Gastroesophageal sphincter (tissue), 4 donors: ENCODE data around the gene DHCR24. TPM values are rescaled to one million over a fixed set of nuclear protein-coding genes. Genes with fewer than 3 reads are reported as not detected.

Source experiments
- ATAC-seq: fragments of 150-250 bp; one replicate; pipeline ENCODE4 v1.9.1; 2016; ENCODE audit warnings: mild to moderate bottlenecking, moderate library complexity
- H3K27ac ChIP-seq, 4 donors: fragments of 200-600 bp; sonication (generic) in 3 of 4; 1 replicate in 3 of 4; 2 replicates in 1 of 4; pipeline ENCODE4 v1.5.1; 2016 to 2019
- H3K27me3 ChIP-seq: fragments of 200-600 bp; sonication (generic); one replicate; pipeline ENCODE4 v1.5.1; 2019
- H3K36me3 ChIP-seq, 2 donors: fragments of 200-600 bp; sonication (generic); one replicate each; pipeline ENCODE4 v1.5.1; 2019; ENCODE audit warnings: control low read depth in 1 of 2
- H3K4me1 ChIP-seq, 3 donors: fragments of 200-600 bp; sonication (generic); 1 replicate in 2 of 3; 2 replicates in 1 of 3; pipeline ENCODE4 v1.5.1; 2016 to 2019; ENCODE audit warnings: control low read depth in 2 of 3
- H3K4me3 ChIP-seq, 2 donors: fragments of 200-600 bp; sonication (generic); one replicate each; pipeline ENCODE4 v1.5.1; 2019; ENCODE audit warnings: mild to moderate bottlenecking in 1 of 2, moderate library complexity in 1 of 2
- H3K9me3 ChIP-seq, 3 donors: fragments of 200-600 bp; sonication (generic); one replicate each; pipeline ENCODE4 v1.5.1; 2017 to 2019; ENCODE audit warnings: control low read depth in 2 of 3
- EP300 ChIP-seq: sonication (generic); formaldehyde crosslinking; IDR thresholded peaks from one replicate; pipeline ENCODE4 v1.6.1; 2017; ENCODE audit warnings: antibody characterized with exemption, mild to moderate bottlenecking
- POLR2A ChIP-seq, 2 donors: fragments of 450-650 bp; IDR thresholded peaks; one replicate each; pipeline ENCODE4 v1.6.1; 2017; ENCODE audit warnings: antibody characterized with exemption in 2 of 2, mild to moderate bottlenecking in 2 of 2, moderate library complexity in 1 of 2
- POLR2AphosphoS5 ChIP-seq: sonication (generic); formaldehyde crosslinking; IDR thresholded peaks from one replicate; pipeline ENCODE4 v1.6.1; 2017; ENCODE audit warnings: antibody characterized with exemption
- WGBS, 2 donors: methylation state at CpG; one replicate each; pipeline ENCODE4 v1.1.5; 2018; ENCODE audit warnings: low coverage in 1 of 2; 5-methylcytosine and 5-hydroxymethylcytosine counted together
- total RNA-seq, 4 donors: library from RNA; depleted of rRNA; stranded (reverse); fragments of >200 nt; gene quantifications; one replicate each; pipeline ENCODE4 v1.1.0, GENCODE V29; 2016
- TF ChIP-seq, protein P1 (sequence below), 4 experiments: fragments of 200-600 bp in 2 of 4; fragments of 450-650 bp in 2 of 4; sonication (generic) in 1 of 4; IDR thresholded peaks; one replicate each; pipeline ENCODE4 v1.5.1; 2017 to 2019; ENCODE audit warnings: antibody characterized with exemption in 4 of 4, mild to moderate bottlenecking in 2 of 4, moderate library complexity in 2 of 4

DHCR24 gene
- total RNA-seq, 4 donors from 2014 or later, result 7.9 to 31.9 (median 15.9) TPM

DNA sequence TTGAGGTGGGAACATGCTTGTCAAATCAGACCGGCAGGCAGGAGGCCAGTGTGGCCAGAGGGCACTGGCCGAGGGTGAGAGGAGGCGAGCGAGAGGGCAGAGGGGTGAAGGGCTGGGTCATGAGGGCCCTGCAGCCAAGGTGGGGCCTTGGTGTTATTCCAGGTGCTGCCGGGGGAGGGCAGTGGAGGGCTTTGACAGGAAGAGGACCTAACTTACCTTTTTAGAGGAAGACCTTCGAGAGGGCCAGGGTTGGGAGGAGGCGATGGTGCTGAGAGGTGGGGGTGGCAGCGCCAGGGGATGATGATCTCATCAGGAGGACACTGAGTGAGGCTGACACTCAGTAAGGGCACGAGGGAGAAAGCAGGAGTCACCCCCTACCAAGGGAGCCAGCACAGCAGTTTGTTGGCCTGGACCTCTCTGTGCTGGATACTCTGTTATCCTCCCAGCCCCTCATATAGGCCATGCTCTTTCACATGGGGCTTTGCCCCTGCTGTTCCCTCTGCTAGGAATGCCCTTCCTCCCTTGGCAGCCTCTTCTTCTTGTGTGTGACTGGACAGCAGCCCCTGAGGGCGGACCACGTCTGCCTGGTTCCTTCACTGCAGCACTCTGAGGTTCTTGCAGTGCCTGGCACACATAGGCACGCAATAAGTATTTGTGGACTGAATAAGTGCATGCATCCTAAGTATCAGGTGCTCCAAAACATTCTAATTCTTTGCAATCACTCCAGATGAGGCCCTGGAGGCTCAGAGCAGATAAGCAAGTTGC lies 78.4 kb downstream of the DHCR24 start:
- no peaks in the 10 kb centered on the region for H3K4me1 ChIP-seq
- H3K9me3 ChIP-seq, result no peaks in the 10 kb centered on the region
- TF ChIP-seq POLR2A (IDR thresholded peaks at IDR 0.05), result no peak
- TF ChIP-seq, protein P1, sequence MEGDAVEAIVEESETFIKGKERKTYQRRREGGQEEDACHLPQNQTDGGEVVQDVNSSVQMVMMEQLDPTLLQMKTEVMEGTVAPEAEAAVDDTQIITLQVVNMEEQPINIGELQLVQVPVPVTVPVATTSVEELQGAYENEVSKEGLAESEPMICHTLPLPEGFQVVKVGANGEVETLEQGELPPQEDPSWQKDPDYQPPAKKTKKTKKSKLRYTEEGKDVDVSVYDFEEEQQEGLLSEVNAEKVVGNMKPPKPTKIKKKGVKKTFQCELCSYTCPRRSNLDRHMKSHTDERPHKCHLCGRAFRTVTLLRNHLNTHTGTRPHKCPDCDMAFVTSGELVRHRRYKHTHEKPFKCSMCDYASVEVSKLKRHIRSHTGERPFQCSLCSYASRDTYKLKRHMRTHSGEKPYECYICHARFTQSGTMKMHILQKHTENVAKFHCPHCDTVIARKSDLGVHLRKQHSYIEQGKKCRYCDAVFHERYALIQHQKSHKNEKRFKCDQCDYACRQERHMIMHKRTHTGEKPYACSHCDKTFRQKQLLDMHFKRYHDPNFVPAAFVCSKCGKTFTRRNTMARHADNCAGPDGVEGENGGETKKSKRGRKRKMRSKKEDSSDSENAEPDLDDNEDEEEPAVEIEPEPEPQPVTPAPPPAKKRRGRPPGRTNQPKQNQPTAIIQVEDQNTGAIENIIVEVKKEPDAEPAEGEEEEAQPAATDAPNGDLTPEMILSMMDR (IDR thresholded peaks at IDR 0.05), result no peak
- no peak for TF ChIP-seq EP300
- TF ChIP-seq POLR2AphosphoS5, result no peak
- no peaks in the 10 kb centered on the region for H3K36me3 ChIP-seq
- no peak overlapping the region for H3K27ac ChIP-seq
- H3K27me3 ChIP-seq, result peaks cover 23% of the 10 kb centered on the region
- ATAC-seq, result no peak
- WGBS, 2 donors, result 71% methylated on average over 11 of the region's 12 CpGs; no CpG with 5 or more reads in 1 of the 2 donors
- H3K4me3 ChIP-seq, result no peak overlapping the region

DNA sequence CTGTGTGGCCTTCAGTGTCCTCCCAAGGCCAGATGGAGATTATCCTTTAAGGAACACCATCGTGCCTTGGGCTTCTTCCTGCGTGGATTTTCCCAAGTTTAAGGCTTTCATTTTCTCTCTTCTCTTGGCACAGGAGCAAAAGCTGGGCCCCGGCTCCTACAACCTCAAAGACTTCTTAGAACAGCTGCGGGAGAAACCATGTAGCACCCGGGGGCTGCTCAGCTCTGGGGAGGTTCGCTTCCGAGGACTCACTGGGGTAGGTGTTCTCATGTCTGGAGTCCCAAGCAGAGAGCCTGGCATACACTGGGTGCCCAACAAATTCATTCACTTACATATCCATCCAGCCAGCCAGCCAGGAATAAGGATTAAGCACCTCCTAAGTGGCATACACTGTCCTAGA lies 79.2 kb downstream of the DHCR24 start:
- no peak for ATAC-seq
- Histone ChIP-seq H3K4me1 (no peaks in the 10 kb centered on the region), H3K9me3 (no peaks in the 10 kb centered on the region), H3K27ac (no peak overlapping the region), H3K27me3 (peaks cover 32% of the 10 kb centered on the region), H3K4me3 (no peak overlapping the region), H3K36me3 (no peaks in the 10 kb centered on the region)
- 63 to 94% methylated on average over 2 to 5 of the region's 7 CpGs for WGBS, 2 donors
- TF ChIP-seq EP300 (no peak), POLR2A (IDR thresholded peaks at IDR 0.05) (no peak), POLR2AphosphoS5 (no peak)
- TF ChIP-seq, protein P1 (IDR thresholded peaks at IDR 0.05), result no peak

DNA sequence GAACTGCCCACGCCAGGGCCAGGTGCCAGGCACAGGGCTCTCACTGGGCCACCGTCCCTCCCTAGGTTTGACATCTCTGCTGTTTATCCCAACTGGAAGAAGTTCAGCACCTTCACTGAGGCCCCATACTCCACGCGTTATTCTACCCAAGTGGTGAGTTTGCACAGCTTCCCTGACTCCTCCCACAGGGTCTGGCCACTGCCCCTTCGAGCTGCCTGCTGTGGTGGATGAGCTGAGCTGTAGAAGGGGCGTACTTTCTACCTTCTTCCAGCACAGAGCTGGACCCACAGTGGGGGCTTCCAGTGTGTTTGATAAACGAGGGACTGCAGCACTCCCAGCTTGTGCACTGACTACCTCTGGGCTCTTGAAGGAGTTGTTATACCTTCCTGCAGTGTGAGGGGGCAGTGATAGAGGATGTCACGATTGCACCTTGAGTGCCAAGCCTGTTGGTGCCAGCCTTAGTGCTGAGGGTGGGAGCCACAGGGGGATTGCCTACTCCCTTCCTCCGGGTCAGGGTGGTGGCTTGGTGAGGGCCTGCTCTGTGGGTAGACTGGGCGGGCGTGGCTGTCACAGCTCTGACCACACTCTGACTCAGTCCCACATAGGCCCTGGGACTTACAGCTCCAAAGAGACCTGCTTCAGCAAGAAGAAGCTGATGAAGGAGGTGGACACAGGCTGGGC lies 79.9 kb downstream of the DHCR24 start:
- WGBS, 2 donors, result 74% methylated on average over 3 of the region's 11 CpGs; no CpG with 5 or more reads in 1 of the 2 donors
- no peak for ATAC-seq
- Histone ChIP-seq H3K4me1 (no peaks in the 10 kb centered on the region), H3K4me3 (no peak overlapping the region), H3K36me3 (no peaks in the 10 kb centered on the region), H3K27me3 (peaks cover 38% of the 10 kb centered on the region), H3K27ac (no peak overlapping the region), H3K9me3 (no peaks in the 10 kb centered on the region)
- TF ChIP-seq POLR2A (IDR thresholded peaks at IDR 0.05) (no peak), POLR2AphosphoS5 (no peak), EP300 (no peak)
- TF ChIP-seq, protein P1 (IDR thresholded peaks at IDR 0.05), result no peak

DNA sequence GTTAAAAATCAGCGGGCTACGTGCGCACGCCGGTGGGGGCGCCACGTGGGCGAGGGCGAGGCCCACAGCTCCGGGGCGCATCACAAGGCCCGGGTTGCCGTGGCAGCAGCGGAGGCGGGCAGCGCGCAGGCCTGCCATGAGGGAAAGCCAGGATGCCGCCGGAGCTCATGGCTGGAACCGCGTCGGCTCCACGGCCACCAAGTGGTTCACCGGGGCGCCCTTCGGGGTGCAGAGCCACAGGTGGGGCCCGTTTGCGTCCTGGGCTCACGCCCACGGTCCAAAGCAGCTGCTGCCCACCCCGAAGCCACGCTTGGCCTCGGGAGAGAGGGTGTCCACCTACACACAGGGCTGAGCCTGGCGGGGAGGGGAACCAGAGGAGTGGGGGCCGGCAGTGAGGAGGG lies 81.0 kb downstream of the DHCR24 start:
- no peaks in the 10 kb centered on the region for H3K36me3 ChIP-seq
- no peaks in the 10 kb centered on the region for H3K9me3 ChIP-seq
- no peak overlapping the region for H3K27ac ChIP-seq
- H3K27me3 ChIP-seq, result peaks cover 49% of the 10 kb centered on the region
- H3K4me1 ChIP-seq, result peaks cover 0 to 9% (median 3%) of the 10 kb centered on the region in 3 donors
- WGBS, 2 donors, result 60 to 61% methylated on average over 7 to 13 of the region's 35 CpGs
- TF ChIP-seq POLR2AphosphoS5 (no peak), POLR2A (IDR thresholded peaks at IDR 0.05) (no peak), EP300 (no peak)
- TF ChIP-seq, protein P1 (IDR thresholded peaks at IDR 0.05), result no peak
- H3K4me3 ChIP-seq, result no peak overlapping the region
- ATAC-seq, result no peak
